K562 (cell line): ENCODE measurements around the gene TIMP3.

ENCODE experiments used
- ARID3A ChIP-seq: IDR thresholded peaks from 2 replicates; pipeline ENCODE4 v1.6.1; 2012; ENCODE audit warnings: low read depth, low read length, improper control_type of control experiment, borderline replicate concordance
- FOXM1 ChIP-seq, 2 experiments: fragments of 450-650 bp in 1 of 2; sonication (generic) in 1 of 2; formaldehyde crosslinking in 1 of 2; IDR thresholded peaks; 2 replicates each; pipeline versions ENCODE4 v1.6.1 to v1.9.0; 2017 to 2022; ENCODE audit warnings: low read depth in 2 of 2, mild to moderate bottlenecking in 2 of 2, missing genetic modification reagents in 1 of 2, moderate library complexity in 1 of 2
- HDAC6 ChIP-seq: IDR thresholded peaks from 2 replicates; pipeline ENCODE4 v1.6.1; 2012; ENCODE audit warnings: low read depth, mild to moderate bottlenecking, control low read depth, inconsistent platforms, low read length, moderate library complexity
- L3MBTL2 ChIP-seq: fragments of 450-650 bp; IDR thresholded peaks from 2 replicates; pipeline ENCODE4 v1.6.1; 2016; ENCODE audit warnings: mild to moderate bottlenecking, moderate library complexity
- MIER1 ChIP-seq: fragments of 450-650 bp; IDR thresholded peaks from 2 replicates; pipeline ENCODE4 v1.6.1; 2016; ENCODE audit warnings: antibody characterized with exemption, mild to moderate bottlenecking, low read depth
- PATZ1 ChIP-seq: fragments of 250-450 bp; sonication (Bioruptor Pico); IDR thresholded peaks from 2 replicates; pipeline ENCODE4 v1.5.0; 2020; ENCODE audit warnings: mild to moderate bottlenecking, borderline replicate concordance
- RFX5 ChIP-seq: IDR thresholded peaks from 2 replicates; pipeline ENCODE4 v1.6.1; 2011; ENCODE audit warnings: low read depth, mild to moderate bottlenecking, improper control_type of control experiment, low read length
- RNF2 ChIP-seq: sonication (generic); IDR thresholded peaks from 2 replicates; pipeline ENCODE4 v1.6.1; 2016
- SMARCE1 ChIP-seq: fragments of 450-650 bp; IDR thresholded peaks from 2 replicates; pipeline ENCODE4 v1.7.1; 2016; ENCODE audit warnings: mild to moderate bottlenecking
- ZC3H4 ChIP-seq: sonication (generic); formaldehyde crosslinking; IDR thresholded peaks from 2 replicates; pipeline ENCODE4 v1.9.0; 2021; ENCODE audit warnings: missing genetic modification reagents, borderline replicate concordance
- ZNF57 ChIP-seq: fragments of 450-650 bp; formaldehyde crosslinking; IDR thresholded peaks from 2 replicates; pipeline ENCODE4 v1.4.0; 2020; ENCODE audit warnings: mild to moderate bottlenecking, moderate library complexity
- ZNF707 ChIP-seq: fragments of 250-450 bp; sonication (Bioruptor Pico); conservative IDR thresholded peaks from 2 replicates; pipeline ENCODE4 v1.8.0; 2022; ENCODE audit warnings: inconsistent platforms, mild to moderate bottlenecking, moderate library complexity
- TF ChIP-seq, protein P1 (sequence below), 3 experiments: IDR thresholded peaks in 2 of 3; conservative IDR thresholded peaks in 1 of 3; 2 replicates each; pipeline ENCODE4 v1.5.1; 2011 to 2012; ENCODE audit warnings: low read length in 3 of 3, mild to moderate bottlenecking in 3 of 3, control low read depth in 2 of 3, improper control_type of control experiment in 1 of 3, inconsistent platforms in 1 of 3, low read depth in 1 of 3, mixed read lengths in 1 of 3, moderate library complexity in 1 of 3; ENCODE audit not compliant: insufficient read depth in 2 of 3
- TF ChIP-seq, protein P2 (sequence below): sonication (generic); formaldehyde crosslinking; IDR thresholded peaks from 2 replicates; pipeline ENCODE4 v1.8.1; 2023; ENCODE audit warnings: mild to moderate bottlenecking, missing genetic modification reagents

DNA sequence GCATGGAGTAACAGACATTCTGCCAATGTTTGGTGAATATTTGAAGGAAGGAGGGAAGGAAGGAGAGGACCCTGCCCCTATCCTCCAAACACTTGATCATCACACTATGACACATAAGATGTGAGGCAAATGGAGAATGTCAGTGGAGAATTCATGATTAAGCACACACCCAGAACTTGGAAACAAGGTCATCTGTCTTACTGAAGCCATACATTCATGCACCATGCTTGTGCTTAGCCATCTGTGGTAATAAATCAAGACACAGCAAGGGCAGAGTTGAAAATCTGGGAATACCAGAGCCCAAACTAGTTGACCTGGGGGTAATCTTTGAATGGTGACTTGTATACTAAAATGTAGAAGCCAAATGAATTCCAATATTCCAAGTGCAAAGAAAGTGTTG is 7.9 kb upstream of the TIMP3 start:
- TF ChIP-seq L3MBTL2 (no peak), PATZ1 (CRISPR knock-in tag) (no peak), ZC3H4 (CRISPR knock-in tag) (no peak), RNF2 (no peak), ARID3A (no peak), ZNF707 (CRISPR knock-in tag) (no peak), FOXM1 (IDR thresholded peaks at IDR 0.05; ENCODE audit: low read depth) (no peak), FOXM1 (CRISPR knock-in tag; IDR thresholded peaks at IDR 0.05; ENCODE audit: low read depth) (no peak), MIER1 (no peak), SMARCE1 (no peak), HDAC6 (no peak), RFX5 (no peak), ZNF57 (CRISPR knock-in tag) (no peak)
- TF ChIP-seq, protein P1, sequence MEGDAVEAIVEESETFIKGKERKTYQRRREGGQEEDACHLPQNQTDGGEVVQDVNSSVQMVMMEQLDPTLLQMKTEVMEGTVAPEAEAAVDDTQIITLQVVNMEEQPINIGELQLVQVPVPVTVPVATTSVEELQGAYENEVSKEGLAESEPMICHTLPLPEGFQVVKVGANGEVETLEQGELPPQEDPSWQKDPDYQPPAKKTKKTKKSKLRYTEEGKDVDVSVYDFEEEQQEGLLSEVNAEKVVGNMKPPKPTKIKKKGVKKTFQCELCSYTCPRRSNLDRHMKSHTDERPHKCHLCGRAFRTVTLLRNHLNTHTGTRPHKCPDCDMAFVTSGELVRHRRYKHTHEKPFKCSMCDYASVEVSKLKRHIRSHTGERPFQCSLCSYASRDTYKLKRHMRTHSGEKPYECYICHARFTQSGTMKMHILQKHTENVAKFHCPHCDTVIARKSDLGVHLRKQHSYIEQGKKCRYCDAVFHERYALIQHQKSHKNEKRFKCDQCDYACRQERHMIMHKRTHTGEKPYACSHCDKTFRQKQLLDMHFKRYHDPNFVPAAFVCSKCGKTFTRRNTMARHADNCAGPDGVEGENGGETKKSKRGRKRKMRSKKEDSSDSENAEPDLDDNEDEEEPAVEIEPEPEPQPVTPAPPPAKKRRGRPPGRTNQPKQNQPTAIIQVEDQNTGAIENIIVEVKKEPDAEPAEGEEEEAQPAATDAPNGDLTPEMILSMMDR (IDR thresholded peaks at IDR 0.05 in 2 of 3, conservative IDR thresholded peaks at IDR 0.05 in 1 of 3; ENCODE audit: insufficient read depth in 2 of 3, low read depth in 1 of 3, low read length in 3 of 3): no peak
- TF ChIP-seq, protein P2, sequence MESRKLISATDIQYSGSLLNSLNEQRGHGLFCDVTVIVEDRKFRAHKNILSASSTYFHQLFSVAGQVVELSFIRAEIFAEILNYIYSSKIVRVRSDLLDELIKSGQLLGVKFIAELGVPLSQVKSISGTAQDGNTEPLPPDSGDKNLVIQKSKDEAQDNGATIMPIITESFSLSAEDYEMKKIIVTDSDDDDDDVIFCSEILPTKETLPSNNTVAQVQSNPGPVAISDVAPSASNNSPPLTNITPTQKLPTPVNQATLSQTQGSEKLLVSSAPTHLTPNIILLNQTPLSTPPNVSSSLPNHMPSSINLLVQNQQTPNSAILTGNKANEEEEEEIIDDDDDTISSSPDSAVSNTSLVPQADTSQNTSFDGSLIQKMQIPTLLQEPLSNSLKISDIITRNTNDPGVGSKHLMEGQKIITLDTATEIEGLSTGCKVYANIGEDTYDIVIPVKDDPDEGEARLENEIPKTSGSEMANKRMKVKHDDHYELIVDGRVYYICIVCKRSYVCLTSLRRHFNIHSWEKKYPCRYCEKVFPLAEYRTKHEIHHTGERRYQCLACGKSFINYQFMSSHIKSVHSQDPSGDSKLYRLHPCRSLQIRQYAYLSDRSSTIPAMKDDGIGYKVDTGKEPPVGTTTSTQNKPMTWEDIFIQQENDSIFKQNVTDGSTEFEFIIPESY (CRISPR knock-in tag): no peak
